ENCODE measurements around the gene PSMG1. TPM values are rescaled to one million over a fixed set of nuclear protein-coding genes. Genes with fewer than 3 reads are reported as not detected.

PSMG1 gene
- total RNA-seq, 1 donor from 2014 or later, result 23.7 TPM

DNA sequence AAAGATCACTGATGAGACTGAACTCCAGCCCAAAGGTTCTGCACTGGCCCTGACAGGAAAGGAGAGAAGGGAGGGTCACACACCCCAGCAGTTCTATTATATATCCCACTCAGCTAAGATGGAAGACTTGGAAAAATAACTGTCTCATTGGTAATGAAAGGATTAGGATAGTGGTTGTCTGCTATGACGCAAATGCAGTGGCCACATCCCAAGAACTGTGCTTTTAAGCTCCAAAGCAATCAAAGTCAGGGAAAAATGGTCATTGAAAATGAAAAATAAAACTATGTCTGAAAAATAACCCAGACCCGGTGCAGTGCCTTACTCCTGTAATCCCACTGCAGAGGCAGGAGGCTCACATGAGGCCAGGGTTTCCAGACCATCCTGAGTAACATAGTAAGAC, 31.0 kb downstream of the PSMG1 start:
- DNase-seq, result no peak
- H3K36me3 Mint-ChIP-seq (ENCODE audit: low read depth), result no peaks in the 10 kb centered on the region
- no peak overlapping the region for H3K4me3 Mint-ChIP-seq
- no peak overlapping the region for H3K27ac Mint-ChIP-seq
- ChIA-PET CTCF (no interaction called here), POLR2A (no interaction called here)
- no peak for ATAC-seq (ENCODE audit: low read depth)
- intact Hi-C loops (cut with micrococcal nuclease), result no loop called here
- no peaks in the 10 kb centered on the region for H3K9me3 Mint-ChIP-seq
- peaks cover 6% of the 10 kb centered on the region for H3K27me3 Mint-ChIP-seq
- TF ChIP-seq, protein P1, sequence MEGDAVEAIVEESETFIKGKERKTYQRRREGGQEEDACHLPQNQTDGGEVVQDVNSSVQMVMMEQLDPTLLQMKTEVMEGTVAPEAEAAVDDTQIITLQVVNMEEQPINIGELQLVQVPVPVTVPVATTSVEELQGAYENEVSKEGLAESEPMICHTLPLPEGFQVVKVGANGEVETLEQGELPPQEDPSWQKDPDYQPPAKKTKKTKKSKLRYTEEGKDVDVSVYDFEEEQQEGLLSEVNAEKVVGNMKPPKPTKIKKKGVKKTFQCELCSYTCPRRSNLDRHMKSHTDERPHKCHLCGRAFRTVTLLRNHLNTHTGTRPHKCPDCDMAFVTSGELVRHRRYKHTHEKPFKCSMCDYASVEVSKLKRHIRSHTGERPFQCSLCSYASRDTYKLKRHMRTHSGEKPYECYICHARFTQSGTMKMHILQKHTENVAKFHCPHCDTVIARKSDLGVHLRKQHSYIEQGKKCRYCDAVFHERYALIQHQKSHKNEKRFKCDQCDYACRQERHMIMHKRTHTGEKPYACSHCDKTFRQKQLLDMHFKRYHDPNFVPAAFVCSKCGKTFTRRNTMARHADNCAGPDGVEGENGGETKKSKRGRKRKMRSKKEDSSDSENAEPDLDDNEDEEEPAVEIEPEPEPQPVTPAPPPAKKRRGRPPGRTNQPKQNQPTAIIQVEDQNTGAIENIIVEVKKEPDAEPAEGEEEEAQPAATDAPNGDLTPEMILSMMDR (IDR thresholded peaks at IDR 0.05), result no peak
- no peaks in the 10 kb centered on the region for H3K4me1 Mint-ChIP-seq

DNA sequence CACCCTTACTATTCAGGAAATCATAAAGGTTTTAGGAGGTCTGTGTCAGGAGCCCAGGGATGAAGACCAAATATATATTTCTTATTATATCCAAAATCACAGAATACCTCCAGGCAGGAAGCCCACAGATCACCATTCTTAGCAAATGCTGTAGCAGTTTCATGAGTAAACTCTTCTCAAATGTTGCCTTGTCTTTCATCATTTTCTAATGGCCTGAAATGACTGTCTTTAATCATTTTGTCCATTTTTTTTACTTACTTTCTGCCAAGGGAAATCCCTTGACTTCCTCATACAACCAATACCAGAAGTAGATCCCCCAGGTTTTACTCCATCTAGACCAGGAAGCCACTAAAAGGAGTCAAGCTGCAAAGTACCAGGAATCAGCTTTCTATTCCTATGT, 32.4 kb downstream of the PSMG1 start:
- ATAC-seq (ENCODE audit: low read depth) (no peak), DNase-seq (no peak)
- intact Hi-C loops (cut with micrococcal nuclease), result no loop called here
- ChIA-PET POLR2A (no interaction called here), CTCF (interaction anchor here (0.8 kb wide), 1 partner anchor 13 kb away, joined by 3 read pairs; no protein-coding TSS in a partner anchor)
- no peaks in the 10 kb centered on the region for H3K36me3 Mint-ChIP-seq (ENCODE audit: low read depth)
- H3K9me3 Mint-ChIP-seq, result no peaks in the 10 kb centered on the region
- TF ChIP-seq, protein P1 (IDR thresholded peaks at IDR 0.05), result no peak
- H3K4me1 Mint-ChIP-seq, result no peaks in the 10 kb centered on the region
- H3K27me3 Mint-ChIP-seq, result peaks cover 6% of the 10 kb centered on the region
- H3K27ac Mint-ChIP-seq, result no peak overlapping the region
- H3K4me3 Mint-ChIP-seq, result no peak overlapping the region

DNA sequence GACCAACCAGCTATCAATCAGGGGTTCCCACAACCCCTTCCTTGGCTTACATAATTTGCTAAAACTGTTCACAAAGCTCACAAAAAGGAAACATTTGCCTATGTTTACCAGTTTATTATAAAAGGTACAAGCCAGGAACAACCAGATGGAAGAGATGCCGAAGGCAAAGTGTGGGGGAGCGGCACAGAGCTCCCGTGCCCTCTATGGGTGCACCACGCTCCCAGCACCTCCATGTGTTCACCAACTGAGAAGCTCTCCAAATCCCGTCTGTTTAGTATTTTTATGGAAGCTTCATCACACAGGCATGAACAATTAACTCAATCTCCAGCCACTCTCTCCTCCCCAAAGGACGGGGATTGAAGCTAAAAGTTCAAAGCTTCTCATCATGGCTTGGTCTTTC, 32.9 kb downstream of the PSMG1 start:
- ChIA-PET POLR2A (no interaction called here), CTCF (interaction anchor here (0.8 kb wide), 1 partner anchor 12 kb away, joined by 3 read pairs; no protein-coding TSS in a partner anchor)
- H3K4me1 Mint-ChIP-seq, result no peaks in the 10 kb centered on the region
- no peaks in the 10 kb centered on the region for H3K9me3 Mint-ChIP-seq
- no peaks in the 10 kb centered on the region for H3K36me3 Mint-ChIP-seq (ENCODE audit: low read depth)
- H3K4me3 Mint-ChIP-seq, result no peak overlapping the region
- TF ChIP-seq, protein P1 (IDR thresholded peaks at IDR 0.05), result no peak
- intact Hi-C loops (cut with micrococcal nuclease), result no loop called here
- peaks cover 6% of the 10 kb centered on the region for H3K27me3 Mint-ChIP-seq
- DNase-seq (no peak), ATAC-seq (ENCODE audit: low read depth) (no peak)
- H3K27ac Mint-ChIP-seq, result no peak overlapping the region

DNA sequence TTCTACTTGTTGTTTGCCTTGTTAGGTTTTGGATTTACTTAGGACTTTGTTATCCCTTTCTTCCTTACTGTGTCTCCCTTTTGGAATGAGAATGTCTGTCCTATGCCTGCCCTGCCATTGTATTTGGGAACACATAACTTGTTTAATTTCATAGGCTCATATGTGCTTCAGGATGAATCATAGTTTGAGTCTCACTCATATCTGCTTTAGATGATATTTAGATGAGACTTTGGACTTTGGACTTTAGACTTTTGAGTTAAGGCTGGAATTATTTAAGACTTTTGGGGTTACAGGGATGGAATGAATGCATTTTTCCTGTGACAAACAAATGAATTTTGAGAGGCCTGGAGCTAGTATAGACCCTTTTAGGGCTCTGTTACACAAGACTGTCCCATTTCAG, 33.4 kb downstream of the PSMG1 start:
- ChIA-PET CTCF (no interaction called here), POLR2A (no interaction called here)
- no peak overlapping the region for H3K4me3 Mint-ChIP-seq
- H3K9me3 Mint-ChIP-seq, result no peaks in the 10 kb centered on the region
- intact Hi-C loops (cut with micrococcal nuclease), result no loop called here
- DNase-seq (no peak), ATAC-seq (ENCODE audit: low read depth) (no peak)
- TF ChIP-seq, protein P1 (IDR thresholded peaks at IDR 0.05), result no peak
- no peak overlapping the region for H3K27ac Mint-ChIP-seq
- H3K27me3 Mint-ChIP-seq, result peaks cover 6% of the 10 kb centered on the region
- no peaks in the 10 kb centered on the region for H3K4me1 Mint-ChIP-seq
- H3K36me3 Mint-ChIP-seq (ENCODE audit: low read depth), result no peaks in the 10 kb centered on the region

DNA sequence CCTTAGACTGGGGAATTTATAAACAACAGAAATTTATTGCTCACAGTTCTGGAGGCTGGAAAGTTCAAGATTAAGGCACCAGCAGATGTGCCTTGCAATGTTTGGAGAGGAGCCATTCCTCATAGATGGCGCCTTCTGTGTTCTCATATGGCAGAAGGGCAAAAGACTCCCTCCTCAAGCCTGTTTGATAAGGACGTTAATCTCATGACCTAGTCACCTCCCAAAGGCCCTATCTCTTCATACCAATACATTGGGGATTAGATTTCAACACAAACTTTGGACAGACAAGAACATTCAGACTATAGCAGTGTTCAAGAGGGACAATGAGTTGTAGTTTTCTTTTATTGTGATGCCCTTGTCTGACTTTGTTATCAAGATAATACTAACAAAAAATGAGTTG, 34.3 kb downstream of the PSMG1 start:
- Mint-ChIP-seq H3K27ac (no peak overlapping the region), H3K4me3 (no peak overlapping the region), H3K4me1 (no peaks in the 10 kb centered on the region), H3K36me3 (ENCODE audit: low read depth) (no peaks in the 10 kb centered on the region), H3K27me3 (peaks cover 6% of the 10 kb centered on the region), H3K9me3 (no peaks in the 10 kb centered on the region)
- intact Hi-C loops (cut with micrococcal nuclease), result no loop called here
- no peak for DNase-seq
- TF ChIP-seq, protein P1 (IDR thresholded peaks at IDR 0.05), result no peak
- CTCF ChIA-PET, result no interaction called here
- POLR2A ChIA-PET, result no interaction called here
- no peak for ATAC-seq (ENCODE audit: low read depth)
